Endothelial cell (in vitro differentiated cells): ENCODE measurements around the gene CCDC81. TPM values are rescaled to one million over a fixed set of nuclear protein-coding genes. Genes with fewer than 3 reads are reported as not detected.
A peak's percentile ranks its signal among the peaks of the same experiment; 100 is the strongest.

Experiments
- DNase-seq: peaks from one replicate; pipeline ENCODE4 v3.0.0; 2021; ENCODE audit warnings: low spot score
- H3K27ac Mint-ChIP-seq: one replicate; pipeline ENCODE4 v1.8.0; 2021; ENCODE audit warnings: mixed read lengths, inconsistent platforms; ENCODE audit not compliant: unreplicated experiment
- H3K27me3 Mint-ChIP-seq: one replicate; pipeline ENCODE4 v1.8.0; 2021; ENCODE audit warnings: mild to moderate bottlenecking, moderate library complexity, mixed read lengths, inconsistent platforms; ENCODE audit not compliant: unreplicated experiment
- H3K36me3 Mint-ChIP-seq: one replicate; pipeline ENCODE4 v1.8.0; 2021; ENCODE audit warnings: mild to moderate bottlenecking, low read depth, mixed read lengths, inconsistent platforms; ENCODE audit not compliant: unreplicated experiment
- H3K4me1 Mint-ChIP-seq: one replicate; pipeline ENCODE4 v1.8.0; 2021; ENCODE audit warnings: mild to moderate bottlenecking, mixed read lengths, inconsistent platforms; ENCODE audit not compliant: unreplicated experiment
- H3K4me3 Mint-ChIP-seq: one replicate; pipeline ENCODE4 v1.8.0; 2021; ENCODE audit warnings: mild to moderate bottlenecking, mixed read lengths, inconsistent platforms; ENCODE audit not compliant: unreplicated experiment
- H3K9me3 Mint-ChIP-seq: one replicate; pipeline ENCODE4 v1.8.0; 2021; ENCODE audit warnings: mixed read lengths, inconsistent platforms; ENCODE audit not compliant: unreplicated experiment
- long read RNA-seq: library from polyadenylated mRNA; unstranded; transcript quantifications from one replicate; pipeline ENCODE4 v2.0.0, GENCODE V29; 2020; ENCODE audit not compliant: unreplicated experiment
- total RNA-seq: library from RNA; stranded (reverse); fragmentation: NEBNext Ultra II Directional; extraction: Animal tissue kit (Norgen Biotek cat#: 25700); gene quantifications from one replicate; pipeline ENCODE4 v1.2.1, GENCODE V29; 2021; ENCODE audit not compliant: unreplicated experiment
- TF ChIP-seq, protein P1 (sequence below): fragments of 200-600 bp; sonication (generic); IDR thresholded peaks from one replicate; pipeline ENCODE4 v1.5.0; 2021; ENCODE audit warnings: antibody characterized with exemption; ENCODE audit not compliant: unreplicated experiment

CCDC81 gene
- total RNA-seq = 0.33 TPM
- long read RNA-seq = 0 reads

GRCh38 chr11:86374586-86374985 is at the start of gene CCDC81:
Gene CCDC81 (plus strand): TSS chr11:86374887. CDS start chr11:86375164, 277 bp downstream.
- peak; percentile 62 for DNase-seq
- Mint-ChIP-seq H3K4me1 (peaks cover 4% of the 10 kb centered on the region), H3K36me3 (no peaks in the 10 kb centered on the region), H3K27ac (peak within 1 kb of the TSS; percentile 25), H3K4me3 (peak within 1 kb of the TSS; percentile 49), H3K27me3 (peaks cover 4% of the 10 kb centered on the region), H3K9me3 (no peaks in the 10 kb centered on the region)
- TF ChIP-seq, protein P1, sequence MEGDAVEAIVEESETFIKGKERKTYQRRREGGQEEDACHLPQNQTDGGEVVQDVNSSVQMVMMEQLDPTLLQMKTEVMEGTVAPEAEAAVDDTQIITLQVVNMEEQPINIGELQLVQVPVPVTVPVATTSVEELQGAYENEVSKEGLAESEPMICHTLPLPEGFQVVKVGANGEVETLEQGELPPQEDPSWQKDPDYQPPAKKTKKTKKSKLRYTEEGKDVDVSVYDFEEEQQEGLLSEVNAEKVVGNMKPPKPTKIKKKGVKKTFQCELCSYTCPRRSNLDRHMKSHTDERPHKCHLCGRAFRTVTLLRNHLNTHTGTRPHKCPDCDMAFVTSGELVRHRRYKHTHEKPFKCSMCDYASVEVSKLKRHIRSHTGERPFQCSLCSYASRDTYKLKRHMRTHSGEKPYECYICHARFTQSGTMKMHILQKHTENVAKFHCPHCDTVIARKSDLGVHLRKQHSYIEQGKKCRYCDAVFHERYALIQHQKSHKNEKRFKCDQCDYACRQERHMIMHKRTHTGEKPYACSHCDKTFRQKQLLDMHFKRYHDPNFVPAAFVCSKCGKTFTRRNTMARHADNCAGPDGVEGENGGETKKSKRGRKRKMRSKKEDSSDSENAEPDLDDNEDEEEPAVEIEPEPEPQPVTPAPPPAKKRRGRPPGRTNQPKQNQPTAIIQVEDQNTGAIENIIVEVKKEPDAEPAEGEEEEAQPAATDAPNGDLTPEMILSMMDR = no peak

- no peaks in the 10 kb centered on the region for H3K27me3 Mint-ChIP-seq
- TF ChIP-seq, protein P1 = no peak
- H3K9me3 Mint-ChIP-seq = no peaks in the 10 kb centered on the region
- H3K27ac Mint-ChIP-seq = no peak overlapping the region
- peaks cover 25% of the 10 kb centered on the region for H3K36me3 Mint-ChIP-seq
- no peak for DNase-seq
- H3K4me1 Mint-ChIP-seq = no peaks in the 10 kb centered on the region
- no peak overlapping the region for H3K4me3 Mint-ChIP-seq
Measured at GRCh38 chr11:86335131-86335767, 39.4 kb upstream of the CCDC81 start.

DNA sequence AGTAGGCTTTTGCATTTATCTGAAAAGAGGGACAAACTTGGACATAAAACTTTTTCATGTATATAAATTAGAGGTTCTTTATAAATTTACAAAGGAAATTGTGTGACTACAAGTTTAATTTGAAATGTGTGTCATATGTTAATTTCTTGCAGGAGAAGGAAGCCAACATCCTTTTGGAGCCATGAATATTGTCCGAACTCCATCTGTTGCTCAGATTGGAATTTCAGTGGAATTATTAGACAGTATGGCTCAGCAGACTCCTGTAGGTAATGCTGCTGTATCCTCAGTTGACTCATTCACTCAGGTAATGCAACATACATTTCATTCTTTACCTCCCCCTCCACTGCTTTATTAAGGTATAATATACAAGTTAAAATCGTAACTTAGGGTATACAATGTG is 37.5 kb upstream of the CCDC81 start:
- H3K27ac Mint-ChIP-seq = no peak overlapping the region
- no peak overlapping the region for H3K4me3 Mint-ChIP-seq
- no peak for DNase-seq
- peaks cover 25% of the 10 kb centered on the region for H3K36me3 Mint-ChIP-seq
- H3K9me3 Mint-ChIP-seq = no peaks in the 10 kb centered on the region
- no peaks in the 10 kb centered on the region for H3K27me3 Mint-ChIP-seq
- no peaks in the 10 kb centered on the region for H3K4me1 Mint-ChIP-seq
- TF ChIP-seq, protein P1 = no peak

DNA sequence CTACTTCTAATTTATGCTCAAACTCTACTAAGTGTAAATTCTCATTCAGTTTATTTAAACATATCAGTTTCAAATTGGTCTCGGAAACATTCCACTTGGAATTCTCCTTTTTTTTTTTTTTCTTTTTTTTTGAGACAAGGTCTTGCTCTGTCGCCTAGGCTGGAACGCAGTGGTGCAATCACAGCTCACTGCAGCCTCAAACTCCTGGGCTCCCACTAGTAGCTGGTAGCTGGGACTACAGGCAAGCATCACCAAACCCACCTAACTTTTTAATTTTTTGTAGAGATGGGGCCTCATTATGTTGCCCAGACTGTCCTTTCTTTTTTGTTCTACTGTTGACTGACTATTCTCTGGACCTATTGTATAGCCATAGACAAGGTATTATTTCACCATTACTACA is 33.3 kb upstream of the CCDC81 start:
- DNase-seq = no peak
- H3K4me1 Mint-ChIP-seq = peaks cover 6% of the 10 kb centered on the region
- no peak overlapping the region for H3K4me3 Mint-ChIP-seq
- TF ChIP-seq, protein P1 = no peak
- H3K36me3 Mint-ChIP-seq = peaks cover 7% of the 10 kb centered on the region
- H3K27me3 Mint-ChIP-seq = no peaks in the 10 kb centered on the region
- H3K9me3 Mint-ChIP-seq = no peaks in the 10 kb centered on the region
- H3K27ac Mint-ChIP-seq = no peak overlapping the region

GRCh38 chr11:86346513-86346912 is 28.2 kb upstream of the CCDC81 start:
- Mint-ChIP-seq H3K27me3 (no peaks in the 10 kb centered on the region), H3K4me3 (no peak overlapping the region), H3K4me1 (peaks cover 12% of the 10 kb centered on the region), H3K9me3 (no peaks in the 10 kb centered on the region), H3K27ac (no peak overlapping the region), H3K36me3 (no peaks in the 10 kb centered on the region)
- TF ChIP-seq, protein P1 = no peak
- no peak for DNase-seq
